WTC11 (cell line): ENCODE data around the gene CUEDC1. TPM values are rescaled to one million over a fixed set of nuclear protein-coding genes. Genes with fewer than 3 reads are reported as not detected.

Experiments
- ATAC-seq: fragments of 200-7000 bp; cut with Tn5 transposase; 2 replicates; pipeline ENCODE4 v1.10.0; 2021; ENCODE audit warnings: mild to moderate bottlenecking, moderate library complexity
- CTCF ChIA-PET: fragments of 300-600 bp; sonication (Branson Sonifier 250); formaldehyde crosslinking; loops from one replicate; lab custom pipeline; 2021; ENCODE audit warnings: antibody characterized with exemption; lab: Charles Lee
- POLR2A ChIA-PET: fragments of 350-600 bp; sonication (Branson Sonifier 250); formaldehyde crosslinking; loops from one replicate; lab custom pipeline; 2021; ENCODE audit warnings: antibody characterized with exemption; lab: Charles Lee
- DNase-seq: peaks from one replicate; pipeline ENCODE4 v3.0.0; 2021; ENCODE audit warnings: low spot score
- H3K27ac Mint-ChIP-seq: 2 replicates; pipeline ENCODE4 v1.8.0; 2021; ENCODE audit warnings: mixed read lengths
- H3K27me3 Mint-ChIP-seq: 2 replicates; pipeline ENCODE4 v1.8.0; 2021; ENCODE audit warnings: low read depth, mild to moderate bottlenecking, moderate library complexity, mixed read lengths
- H3K36me3 Mint-ChIP-seq: 2 replicates; pipeline ENCODE4 v1.8.0; 2021; ENCODE audit warnings: mixed read lengths
- H3K4me1 Mint-ChIP-seq: 2 replicates; pipeline ENCODE4 v1.8.0; 2022; ENCODE audit warnings: mixed read lengths
- H3K4me3 Mint-ChIP-seq: 2 replicates; pipeline ENCODE4 v1.8.0; 2021; ENCODE audit warnings: mild to moderate bottlenecking, moderate library complexity, mixed read lengths
- H3K9me3 Mint-ChIP-seq: 2 replicates; pipeline ENCODE4 v1.8.0; 2021; ENCODE audit warnings: mixed read lengths
- ARID4B ChIP-seq: sonication (generic); formaldehyde crosslinking; IDR thresholded peaks from 2 replicates; pipeline ENCODE4 v1.8.0; 2023; ENCODE audit warnings: missing genetic modification reagents, mild to moderate bottlenecking, borderline replicate concordance
- ATF1 ChIP-seq: sonication (generic); formaldehyde crosslinking; IDR thresholded peaks from 2 replicates; pipeline ENCODE4 v1.8.1; 2023; ENCODE audit warnings: mild to moderate bottlenecking, moderate library complexity, missing genetic modification reagents
- ATF2 ChIP-seq: sonication (generic); formaldehyde crosslinking; IDR thresholded peaks from 2 replicates; pipeline ENCODE4 v1.8.1; 2022; ENCODE audit warnings: low read depth, missing genetic modification reagents, borderline replicate concordance
- CBFB ChIP-seq: sonication (generic); formaldehyde crosslinking; IDR thresholded peaks from 2 replicates; pipeline ENCODE4 v1.8.1; 2022; ENCODE audit warnings: mild to moderate bottlenecking, low read depth, missing genetic modification reagents
- CDX4 ChIP-seq: fragments of 250-450 bp; sonication (Bioruptor Pico); IDR thresholded peaks from 2 replicates; pipeline ENCODE4 v1.9.0; 2021; ENCODE audit warnings: moderate library complexity, mild to moderate bottlenecking, inconsistent platforms, borderline replicate concordance
- ETV6 ChIP-seq: sonication (generic); formaldehyde crosslinking; IDR thresholded peaks from 2 replicates; pipeline ENCODE4 v1.8.1; 2022; ENCODE audit warnings: mild to moderate bottlenecking, missing genetic modification reagents
- GTF2I ChIP-seq: fragments of 250-450 bp; sonication (Bioruptor Pico); conservative IDR thresholded peaks from 2 replicates; pipeline ENCODE4 v1.4.0; 2021; ENCODE audit warnings: mild to moderate bottlenecking
- IRF2 ChIP-seq: sonication (generic); formaldehyde crosslinking; IDR thresholded peaks from 2 replicates; pipeline ENCODE4 v1.8.0; 2022; ENCODE audit warnings: low read depth, missing genetic modification reagents, borderline replicate concordance
- JUN ChIP-seq: sonication (generic); formaldehyde crosslinking; IDR thresholded peaks from 2 replicates; pipeline ENCODE4 v1.8.0; 2023; ENCODE audit warnings: mild to moderate bottlenecking, missing genetic modification reagents
- KAT7 ChIP-seq: sonication (generic); formaldehyde crosslinking; IDR thresholded peaks from 2 replicates; pipeline ENCODE4 v1.8.1; 2023; ENCODE audit warnings: missing genetic modification reagents, mild to moderate bottlenecking, borderline replicate concordance
- MAX ChIP-seq: sonication (generic); formaldehyde crosslinking; IDR thresholded peaks from 2 replicates; pipeline ENCODE4 v1.8.0; 2022; ENCODE audit warnings: mild to moderate bottlenecking, missing genetic modification reagents
- MYBL2 ChIP-seq: sonication (generic); formaldehyde crosslinking; IDR thresholded peaks from 2 replicates; pipeline ENCODE4 v1.8.1; 2023; ENCODE audit warnings: mild to moderate bottlenecking, moderate library complexity, missing genetic modification reagents
- NR3C1 ChIP-seq: sonication (generic); formaldehyde crosslinking; conservative IDR thresholded peaks from 2 replicates; pipeline ENCODE4 v1.8.1; 2023; ENCODE audit warnings: low read depth, mild to moderate bottlenecking, missing genetic modification reagents
- RELA ChIP-seq: sonication (generic); formaldehyde crosslinking; IDR thresholded peaks from 2 replicates; pipeline ENCODE4 v1.8.1; 2022; ENCODE audit warnings: missing genetic modification reagents, mild to moderate bottlenecking, borderline replicate concordance
- TEAD4 ChIP-seq: sonication (generic); formaldehyde crosslinking; IDR thresholded peaks from 2 replicates; pipeline ENCODE4 v1.8.0; 2022; ENCODE audit warnings: mild to moderate bottlenecking, missing genetic modification reagents
- TP53 ChIP-seq: sonication (generic); formaldehyde crosslinking; IDR thresholded peaks from 2 replicates; pipeline ENCODE4 v1.8.1; 2023; ENCODE audit warnings: mild to moderate bottlenecking, missing genetic modification reagents
- USF1 ChIP-seq: sonication (generic); formaldehyde crosslinking; IDR thresholded peaks from 2 replicates; pipeline ENCODE4 v1.8.0; 2022; ENCODE audit warnings: mild to moderate bottlenecking, missing genetic modification reagents
- ZBTB43 ChIP-seq: sonication (generic); formaldehyde crosslinking; IDR thresholded peaks from 2 replicates; pipeline ENCODE4 v1.8.1; 2023; ENCODE audit warnings: mild to moderate bottlenecking, missing genetic modification reagents
- ZNF512 ChIP-seq: sonication (generic); formaldehyde crosslinking; IDR thresholded peaks from 2 replicates; pipeline ENCODE4 v1.8.1; 2022; ENCODE audit warnings: missing genetic modification reagents, borderline replicate concordance
- total RNA-seq: library from RNA; stranded (reverse); gene quantifications from 3 replicates; pipeline ENCODE4 v1.2.3, GENCODE V29; 2021

Gene CUEDC1
- total RNA-seq, 1 experiment from 2014 or later = 12.2 TPM

GRCh38 chr17:57892146-57892819 is 62.9 kb downstream of the CUEDC1 start (continued):
- TF ChIP-seq ATF2 (CRISPR knock-in tag) = no peak

GRCh38 chr17:57890857-57891232 is 64.4 kb downstream of the CUEDC1 start:
- H3K4me3 Mint-ChIP-seq = no peak overlapping the region
- ATAC-seq = no peak
- TF ChIP-seq ARID4B (CRISPR knock-in tag) (no peak), NR3C1 (CRISPR knock-in tag) (no peak), RELA (CRISPR knock-in tag) (no peak), USF1 (no peak), ZNF512 (CRISPR knock-in tag) (no peak), MAX (CRISPR knock-in tag) (no peak), ETV6 (CRISPR knock-in tag) (no peak), MYBL2 (CRISPR knock-in tag) (no peak), ATF2 (CRISPR knock-in tag) (no peak), TEAD4 (CRISPR knock-in tag) (no peak), TP53 (CRISPR knock-in tag) (no peak), ATF1 (CRISPR knock-in tag) (no peak), ZBTB43 (CRISPR knock-in tag) (no peak), KAT7 (no peak), GTF2I (CRISPR knock-in tag) (no peak), IRF2 (CRISPR knock-in tag) (no peak), JUN (CRISPR knock-in tag) (no peak), CDX4 (CRISPR knock-in tag) (no peak), CBFB (CRISPR knock-in tag) (no peak)
- TF ChIP-seq, all 79 proteins: peak for 0
- DNase-seq = no peak
- no peaks in the 10 kb centered on the region for H3K36me3 Mint-ChIP-seq
- CTCF ChIA-PET = interaction anchor here (0.6 to 3.0 kb wide), 4 partner anchors 10 to 65 kb away, joined by 3 to 11 read pairs (median 4); partner anchors contain the start of gene CUEDC1
- H3K9me3 Mint-ChIP-seq = no peaks in the 10 kb centered on the region
- H3K27me3 Mint-ChIP-seq = no peaks in the 10 kb centered on the region
- H3K27ac Mint-ChIP-seq = no peak overlapping the region
- POLR2A ChIA-PET = interaction anchor here (0.6 kb wide), 1 partner anchor 1188 kb away, joined by 3 read pairs; no protein-coding TSS in a partner anchor
- peaks cover 18% of the 10 kb centered on the region for H3K4me1 Mint-ChIP-seq
